Loucy (cell line): ENCODE results near the gene CELF4.

Source experiments
- CTCF ChIP-seq: fragments of 200-600 bp; sonication (generic); conservative IDR thresholded peaks from 2 replicates; pipeline ENCODE4 v1.5.1; 2014; ENCODE audit warnings: mild to moderate bottlenecking, antibody characterized with exemption, low read length
- EZH2phosphoT487 ChIP-seq: fragments of 200-600 bp; IDR thresholded peaks from 2 replicates; pipeline ENCODE4 v1.6.1; 2018; ENCODE audit warnings: antibody characterized with exemption, mild to moderate bottlenecking, moderate library complexity, borderline replicate concordance

DNA sequence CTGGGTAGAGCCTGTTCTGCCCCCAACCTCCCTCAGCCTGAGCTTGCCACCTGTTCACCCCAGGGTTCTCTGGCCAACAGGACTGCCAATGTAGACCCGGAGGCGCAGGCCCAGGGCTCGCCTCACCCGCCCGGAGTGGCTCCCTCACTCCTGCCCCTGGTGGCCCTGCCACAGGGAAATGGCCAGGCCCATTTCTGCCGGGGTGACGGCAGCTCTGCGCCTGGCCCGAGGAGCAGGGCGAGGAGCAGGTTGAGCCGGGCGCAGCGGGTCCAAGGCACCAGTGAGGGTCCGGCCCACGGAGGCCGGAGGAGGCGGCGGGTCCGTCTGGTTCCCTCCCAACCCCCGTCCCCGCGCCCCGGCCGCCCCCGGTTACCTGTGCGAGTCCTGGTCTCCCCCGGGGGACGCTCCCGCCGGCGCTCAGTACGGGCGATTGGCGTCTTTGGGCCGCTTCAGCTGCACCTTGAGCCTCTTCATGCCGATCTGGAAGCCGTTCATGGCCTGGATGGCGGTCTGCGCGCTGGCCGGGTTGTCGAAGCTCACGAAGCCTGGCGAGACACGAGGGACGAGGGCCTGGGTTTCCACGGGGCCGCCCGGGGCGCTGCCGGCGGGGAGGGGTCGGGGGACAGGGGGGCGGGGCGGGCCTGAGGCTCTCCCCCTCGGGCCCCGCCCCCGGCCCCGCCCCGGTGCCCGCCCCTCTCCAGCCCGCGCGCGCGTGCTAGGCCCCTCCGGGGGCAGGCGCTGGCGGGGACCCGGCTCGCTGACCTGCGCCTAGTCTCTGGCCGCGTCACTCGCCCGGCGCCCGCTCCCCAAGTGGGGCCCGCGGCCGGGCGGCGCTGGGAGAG lies 312.0 kb downstream of the CELF4 start:
- TF ChIP-seq CTCF (no peak), EZH2phosphoT487 (no peak)
